ENCODE results near the gene TNFRSF21.

DNA sequence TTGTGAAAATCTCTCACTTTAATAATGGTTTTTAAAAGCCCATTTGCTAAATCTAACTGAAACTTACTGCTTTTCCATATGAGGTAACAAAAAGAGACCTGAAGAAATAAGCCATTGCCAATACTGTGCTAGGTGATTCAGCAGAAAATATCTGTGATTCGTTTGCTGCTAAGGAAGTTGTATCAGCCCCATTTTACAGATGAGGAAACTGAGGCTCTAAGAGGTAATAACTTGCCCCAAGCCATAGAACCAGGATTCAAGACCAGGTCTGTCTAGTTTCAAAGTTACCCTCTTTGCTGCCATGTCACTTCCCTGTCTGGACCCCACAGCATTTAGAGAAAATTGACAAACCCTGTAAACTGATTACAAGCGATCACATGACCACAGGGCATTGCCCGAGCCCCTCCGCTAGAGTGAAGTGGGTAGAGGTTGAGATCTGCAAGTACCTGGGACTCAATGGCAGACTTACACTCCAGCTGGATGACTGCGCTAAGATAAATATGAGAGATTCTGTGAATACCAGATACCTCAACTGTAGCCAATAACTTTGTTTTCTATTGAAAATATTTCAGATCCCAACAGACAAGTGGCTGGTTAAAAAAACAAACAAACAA, 69.3 kb downstream of the TNFRSF21 start:
- no peak for TF ChIP-seq CTCF (conservative IDR thresholded peaks at IDR 0.05)
- no peak for TF ChIP-seq EZH2 (IDR thresholded peaks at IDR 0.05; ENCODE audit: low read depth)
